HCT116 (cell line): ENCODE measurements around the gene MLEC. TPM values are rescaled to one million over a fixed set of nuclear protein-coding genes. Genes with fewer than 3 reads are reported as not detected.

Experiments used
- ATAC-seq: fragments of 200-7000 bp; cut with Tn5 transposase; 2 replicates; pipeline ENCODE4 v1.9.1; 2020; ENCODE audit warnings: mild to moderate bottlenecking, moderate library complexity
- BruUV-seq: library from RNA; stranded (reverse); fragments of 400-500 nt; replicated peaks from 2 replicates; lab custom pipeline; 2021; lab: Mats Ljungman, UMichigan
- CTCF ChIA-PET: fragments of 300-600 bp; sonication (Branson Sonifier 250); formaldehyde crosslinking; loops from one replicate; lab custom pipeline; 2021; ENCODE audit warnings: antibody characterized with exemption; lab: Charles Lee
- POLR2A ChIA-PET: fragments of 300-600, 350-600 bp; sonication (Branson Sonifier 250); formaldehyde crosslinking; loops from one replicate; lab custom pipeline; 2021; ENCODE audit warnings: antibody characterized with exemption; lab: Charles Lee
- RAD21 ChIA-PET, 2 experiments: fragments of 300-600 bp; sonication (Branson Sonifier 250); formaldehyde crosslinking; loops; one replicate each; lab custom pipeline; 2023; ENCODE audit warnings: low total read pairs in 2 of 2; ENCODE audit not compliant: uncharacterized antibody in 2 of 2, unreplicated experiment in 2 of 2, low non-redundant PET in 1 of 2; lab: Charles Lee
- DNase-seq: peaks from one replicate; pipeline ENCODE4 v3.0.0-alpha.2; 2010; ENCODE audit warnings: low read depth, low spot score
- H2AFZ ChIP-seq: fragments of 200-600 bp; shearing (Covaris generic), sonication (generic); 2 replicates; pipeline ENCODE4 v1.6.1; 2017; ENCODE audit warnings: low read depth, mixed run types, mixed read lengths, antibody characterized with exemption, low read length; ENCODE audit not compliant: poor library complexity, severe bottlenecking
- H3K27ac ChIP-seq: 2 replicates; pipeline ENCODE4 v1.5.1; 2012; ENCODE audit warnings: low read depth, low read length
- H3K27me3 ChIP-seq: fragments of 200-600 bp; sonication (generic); 2 replicates; pipeline ENCODE4 v1.6.1; 2016; ENCODE audit warnings: mixed run types, low read length, mixed read lengths; ENCODE audit not compliant: insufficient read depth
- H3K36me3 ChIP-seq, 2 experiments: fragments of 200-500 bp in 1 of 2; fragments of 200-600 bp in 1 of 2; sonication (Bioruptor generic) in 1 of 2; sonication (generic) in 1 of 2; 2 replicates each; pipeline versions ENCODE4 v1.5.1 to v1.6.1; 2014 to 2016; ENCODE audit warnings: low read length in 2 of 2, inconsistent platforms in 1 of 2, mixed read lengths in 1 of 2, mixed run types in 1 of 2; ENCODE audit not compliant: insufficient read depth in 2 of 2, control insufficient read depth in 1 of 2
- H3K4me1 ChIP-seq, 2 experiments: fragments of 200-600 bp in 1 of 2; sonication (generic) in 1 of 2; 2 replicates each; pipeline versions ENCODE4 v1.5.1 to v1.6.1; 2012 to 2017; ENCODE audit warnings: low read length in 2 of 2, inconsistent platforms in 1 of 2, mild to moderate bottlenecking in 1 of 2, mixed read lengths in 1 of 2, mixed run types in 1 of 2, moderate library complexity in 1 of 2; ENCODE audit not compliant: insufficient read depth in 2 of 2, control insufficient read depth in 1 of 2
- H3K4me2 ChIP-seq: fragments of 200-600 bp; sonication (generic); 2 replicates; pipeline ENCODE4 v1.6.1; 2017; ENCODE audit warnings: mixed run types, low read length, mixed read lengths
- H3K4me3 ChIP-seq, 2 experiments: fragments of 200-600 bp in 1 of 2; sonication (generic) in 1 of 2; replicated peaks in 1 of 2; 2 replicates each; pipeline ENCODE4 v1.5.1; 2011 to 2016; ENCODE audit warnings: low read length in 2 of 2, control low read depth in 1 of 2, low read depth in 1 of 2, mild to moderate bottlenecking in 1 of 2, mixed read lengths in 1 of 2, mixed run types in 1 of 2
- H3K79me2 ChIP-seq: fragments of 200-600 bp; sonication (generic); 2 replicates; pipeline ENCODE4 v1.6.1; 2017; ENCODE audit warnings: mild to moderate bottlenecking, mixed run types, low read length, moderate library complexity, mixed read lengths; ENCODE audit not compliant: insufficient read depth
- H3K9ac ChIP-seq: fragments of 200-600 bp; sonication (generic); 2 replicates; pipeline ENCODE4 v1.6.1; 2016; ENCODE audit warnings: low read length, mixed read lengths
- H3K9me2 ChIP-seq: fragments of 200-600 bp; sonication (generic), shearing (Covaris generic); 2 replicates; pipeline ENCODE4 v1.6.1; 2017; ENCODE audit warnings: mixed run types, mild to moderate bottlenecking, moderate library complexity; ENCODE audit not compliant: insufficient read depth
- H3K9me3 ChIP-seq, 2 experiments: fragments of 200-500 bp in 1 of 2; fragments of 200-600 bp in 1 of 2; sonication (Bioruptor generic) in 1 of 2; sonication (generic) in 1 of 2; 2 replicates each; pipeline ENCODE4 v1.6.1; 2014 to 2017; ENCODE audit warnings: low read length in 2 of 2, mixed read lengths in 2 of 2, inconsistent platforms in 1 of 2, low read depth in 1 of 2, mild to moderate bottlenecking in 1 of 2, mixed run types in 1 of 2, moderate library complexity in 1 of 2; ENCODE audit not compliant: control insufficient read depth in 1 of 2, insufficient read depth in 1 of 2
- H4K20me1 ChIP-seq: fragments of 200-600 bp; sonication (generic), shearing (Covaris generic); 2 replicates; pipeline ENCODE4 v1.6.1; 2017; ENCODE audit warnings: mixed run types, mild to moderate bottlenecking, moderate library complexity; ENCODE audit not compliant: insufficient read depth
- CEBPB ChIP-seq: IDR thresholded peaks from 2 replicates; pipeline ENCODE4 v1.6.1; 2012; ENCODE audit warnings: low read depth
- CTCF ChIP-seq, 3 experiments: fragments of 200-600 bp in 1 of 3; sonication (generic) in 1 of 3; IDR thresholded peaks in 2 of 3; conservative IDR thresholded peaks in 1 of 3; 2 replicates each; pipeline ENCODE4 v1.5.1; 2012 to 2017; ENCODE audit warnings: low read depth in 2 of 3, low read length in 2 of 3, antibody characterized with exemption in 1 of 3, borderline replicate concordance in 1 of 3, control low read depth in 1 of 3, mild to moderate bottlenecking in 1 of 3, mixed read lengths in 1 of 3, mixed run types in 1 of 3, moderate library complexity in 1 of 3; ENCODE audit not compliant: insufficient read depth in 1 of 3
- ELF1 ChIP-seq: IDR thresholded peaks from 2 replicates; pipeline ENCODE4 v1.6.1; 2012; ENCODE audit warnings: low read depth, borderline replicate concordance
- EZH2 ChIP-seq: fragments of 200-600 bp; sonication (generic); IDR thresholded peaks from 2 replicates; pipeline ENCODE4 v1.6.1; 2017; ENCODE audit warnings: antibody characterized with exemption, mixed run types
- EZH2phosphoT487 ChIP-seq: fragments of 200-600 bp; IDR thresholded peaks from 2 replicates; pipeline ENCODE4 v1.6.1; 2018; ENCODE audit warnings: antibody characterized with exemption, borderline replicate concordance
- FOSL1 ChIP-seq: IDR thresholded peaks from 2 replicates; pipeline ENCODE4 v1.6.1; 2012; ENCODE audit warnings: low read depth
- JUND ChIP-seq: IDR thresholded peaks from 2 replicates; pipeline ENCODE4 v1.6.1; 2012
- MAX ChIP-seq: IDR thresholded peaks from 2 replicates; pipeline ENCODE4 v1.6.1; 2012
- POLR2AphosphoS5 ChIP-seq: IDR thresholded peaks from 2 replicates; pipeline ENCODE4 v1.6.1; 2011; ENCODE audit warnings: mild to moderate bottlenecking, low read depth, low read length, moderate library complexity
- RAD21 ChIP-seq: IDR thresholded peaks from 2 replicates; pipeline ENCODE4 v1.6.1; 2012; ENCODE audit warnings: low read depth, mild to moderate bottlenecking
- SIN3A ChIP-seq: IDR thresholded peaks from 2 replicates; pipeline ENCODE4 v1.6.1; 2012; ENCODE audit warnings: low read depth
- SP1 ChIP-seq: IDR thresholded peaks from 2 replicates; pipeline ENCODE4 v1.6.1; 2012; ENCODE audit warnings: low read depth
- SRF ChIP-seq: IDR thresholded peaks from 2 replicates; pipeline ENCODE4 v1.6.1; 2012; ENCODE audit warnings: low read depth
- YY1 ChIP-seq: IDR thresholded peaks from 2 replicates; pipeline ENCODE4 v1.6.1; 2011; ENCODE audit warnings: low read length, low read depth, moderate library complexity, mild to moderate bottlenecking; ENCODE audit not compliant: insufficient replicate concordance; ENCODE audit errors: extremely low read depth
- ZBTB33 ChIP-seq: IDR thresholded peaks from 2 replicates; pipeline ENCODE4 v1.6.1; 2011; ENCODE audit warnings: mild to moderate bottlenecking, low read length, moderate library complexity; ENCODE audit not compliant: insufficient replicate concordance; ENCODE audit errors: extremely low read depth
- ZFX ChIP-seq: fragments of 450-650 bp; IDR thresholded peaks from 2 replicates; pipeline ENCODE4 v1.6.1; 2017
- ZNF274 ChIP-seq: fragments of 200-500 bp; sonication (Bioruptor generic); IDR thresholded peaks from 2 replicates; pipeline ENCODE4 v1.6.1; 2014; ENCODE audit warnings: mild to moderate bottlenecking, low read depth, low read length, inconsistent platforms
- intact Hi-C: fragments of 100-400 bp; cut with micrococcal nuclease; formaldehyde crosslinking; loops from 2 replicates; pipeline ENCODE4 v1.10.0; 2022
- total RNA-seq: library from RNA; stranded (reverse); gene quantifications from one replicate; pipeline ENCODE4 v1.2.1, GENCODE V29; 2021; ENCODE audit not compliant: unreplicated experiment

MLEC gene
- total RNA-seq, 1 experiment from 2014 or later = 152 TPM

- H2AFZ ChIP-seq = no peak overlapping the region
- no peaks in the 10 kb centered on the region for H3K9me3 ChIP-seq
- peak overlapping the region; percentile 84 to 92 for H3K4me3 ChIP-seq
- TSS peak; percentile 56 for BruUV-seq
- H3K27ac ChIP-seq = no peak overlapping the region
- POLR2A ChIA-PET = interaction anchor here (1.6 kb wide), 1 partner anchor 10 kb away, joined by 3 read pairs; no protein-coding TSS in a partner anchor
- H4K20me1 ChIP-seq = peaks cover 4% of the 10 kb centered on the region; the same call in 1 of the 2 replicates
- no peak for TF ChIP-seq EZH2
- no peak for TF ChIP-seq JUND
- no peak for TF ChIP-seq ELF1
- no peak for TF ChIP-seq ZNF274
- TF ChIP-seq ZBTB33 = no peak
- no peak for TF ChIP-seq RAD21
- TF ChIP-seq SRF = no peak
- no peak for TF ChIP-seq SIN3A
- TF ChIP-seq POLR2AphosphoS5 = no peak
- no peak for TF ChIP-seq SP1
- no peak for TF ChIP-seq ZFX
- TF ChIP-seq CEBPB = no peak
- no peak for TF ChIP-seq FOSL1
- no peak for TF ChIP-seq MAX
- no peak for TF ChIP-seq CTCF (IDR thresholded peaks at IDR 0.05 in 2 of 3, conservative IDR thresholded peaks at IDR 0.05 in 1 of 3; ENCODE audit: borderline replicate concordance in 1 of 3, insufficient read depth in 1 of 3, low read depth in 2 of 3, low read length in 2 of 3)
- TF ChIP-seq YY1 = no peak
- TF ChIP-seq EZH2phosphoT487 = no peak
- TF ChIP-seq, all 23 proteins: peak for 0
- no peak for ATAC-seq
- Histone ChIP-seq H3K27me3 (no peaks in the 10 kb centered on the region), H3K4me1 (peaks cover 22 to 26% of the 10 kb centered on the region in 2 experiments), H3K9me2 (no peaks in the 10 kb centered on the region), H3K79me2 (peaks cover 66% of the 10 kb centered on the region), H3K36me3 (peaks cover 2 to 13% of the 10 kb centered on the region in 2 experiments; a peak in 2 of 4 replicates), H3K4me2 (peak overlapping the region; percentile 94), H3K9ac (peak overlapping the region; percentile 97)
- intact Hi-C loops = no loop called here
- ChIA-PET RAD21 (interaction anchor here in 1 of 2 experiments (1.0 kb wide), 1 partner anchor 17 kb away, joined by 3 read pairs; no protein-coding TSS in a partner anchor), CTCF (no interaction called here)
- DNase-seq = no peak
Observed at GRCh38 chr12:120688527-120689071, 1.6 kb downstream of the MLEC start.
